GM21529 (cell line): ENCODE data around the gene SDHB.

Source experiments
- ATAC-seq: cut with Tn5 transposase; IDR thresholded peaks from one replicate; pipeline ENCODE4 v1.9.1; 2021; ENCODE audit not compliant: unreplicated experiment

Gene SDHB

DNA sequence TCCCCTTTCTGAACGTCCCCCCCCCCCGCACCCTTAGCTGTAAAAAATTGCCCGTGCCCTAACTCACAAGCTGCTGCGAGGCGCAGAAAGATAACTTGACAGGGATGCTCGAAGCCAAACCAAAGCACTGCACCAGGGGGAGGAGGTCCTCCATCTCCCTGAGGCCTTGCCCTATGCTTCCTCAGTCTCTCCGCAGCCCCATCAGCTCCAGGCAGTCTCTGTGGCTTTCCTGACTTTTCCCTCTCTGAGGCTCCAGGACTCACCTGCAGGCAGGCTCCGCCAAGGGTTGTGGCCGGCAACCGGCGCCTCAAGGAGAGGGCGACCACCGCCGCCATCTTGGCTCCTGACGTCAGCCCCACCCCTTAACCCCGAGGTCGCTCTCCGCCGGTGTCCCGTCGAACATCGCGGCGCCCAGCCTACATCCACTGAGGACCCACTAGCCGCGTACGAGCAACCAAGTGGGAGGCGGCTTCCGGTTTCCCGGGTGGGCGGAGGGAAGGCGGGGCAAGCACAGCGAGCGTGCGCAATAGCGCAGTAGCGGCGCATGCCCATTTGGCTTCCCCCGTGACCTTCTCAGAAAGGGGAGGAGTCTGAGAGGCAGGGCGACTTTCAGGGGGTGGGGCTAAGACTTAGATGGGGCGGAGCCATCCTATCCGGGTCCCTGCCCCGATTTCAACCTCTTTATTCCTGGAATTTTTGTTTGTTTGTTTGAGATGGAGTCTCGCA lies at the start of gene SDHB:
SDHB (minus strand) TSS at position 348 of the 726 bp plus-strand sequence; CDS start at position 335, 13 bp downstream.
- peak; percentile 96 for ATAC-seq

DNA sequence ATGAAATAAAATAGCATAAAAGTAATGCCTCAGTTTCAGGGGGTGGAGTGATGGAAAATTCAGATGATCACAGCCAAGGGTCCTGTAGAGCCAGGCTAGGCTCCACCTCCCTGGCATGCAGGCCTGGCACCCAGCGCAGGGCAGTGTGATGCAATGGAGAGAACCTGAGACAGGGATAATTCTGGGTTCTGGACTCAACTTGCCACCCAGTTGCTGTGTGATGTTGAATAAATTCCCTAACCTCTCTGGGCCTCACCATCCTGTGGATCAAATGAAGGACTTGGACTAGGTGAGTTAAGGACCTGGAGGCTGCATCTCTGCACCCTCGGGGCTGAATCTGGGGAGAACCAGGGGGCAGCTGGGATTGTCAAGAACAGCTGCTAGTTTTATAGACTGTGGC lies 48.4 kb upstream of the SDHB start:
- ATAC-seq: no peak

DNA sequence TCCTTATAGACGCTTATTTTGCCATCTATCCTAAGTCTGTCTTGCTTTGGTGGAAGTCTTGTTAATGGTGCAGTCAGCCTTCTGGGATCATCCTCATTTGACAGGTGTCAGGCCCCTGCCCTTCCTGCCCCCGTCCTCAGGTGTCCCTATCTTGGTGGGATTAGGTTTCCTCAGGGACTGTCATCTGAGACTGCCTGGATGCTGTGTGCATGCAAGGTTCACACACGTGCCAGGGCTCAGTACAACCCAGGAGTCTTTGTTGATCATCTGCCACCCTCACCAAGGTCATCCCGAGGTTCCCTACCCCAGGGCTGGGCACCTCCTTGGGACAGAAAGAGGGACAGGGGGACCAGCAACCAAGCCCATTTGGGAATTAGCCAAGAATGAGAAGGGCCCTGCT lies 47.4 kb upstream of the SDHB start:
- ATAC-seq: no peak

DNA sequence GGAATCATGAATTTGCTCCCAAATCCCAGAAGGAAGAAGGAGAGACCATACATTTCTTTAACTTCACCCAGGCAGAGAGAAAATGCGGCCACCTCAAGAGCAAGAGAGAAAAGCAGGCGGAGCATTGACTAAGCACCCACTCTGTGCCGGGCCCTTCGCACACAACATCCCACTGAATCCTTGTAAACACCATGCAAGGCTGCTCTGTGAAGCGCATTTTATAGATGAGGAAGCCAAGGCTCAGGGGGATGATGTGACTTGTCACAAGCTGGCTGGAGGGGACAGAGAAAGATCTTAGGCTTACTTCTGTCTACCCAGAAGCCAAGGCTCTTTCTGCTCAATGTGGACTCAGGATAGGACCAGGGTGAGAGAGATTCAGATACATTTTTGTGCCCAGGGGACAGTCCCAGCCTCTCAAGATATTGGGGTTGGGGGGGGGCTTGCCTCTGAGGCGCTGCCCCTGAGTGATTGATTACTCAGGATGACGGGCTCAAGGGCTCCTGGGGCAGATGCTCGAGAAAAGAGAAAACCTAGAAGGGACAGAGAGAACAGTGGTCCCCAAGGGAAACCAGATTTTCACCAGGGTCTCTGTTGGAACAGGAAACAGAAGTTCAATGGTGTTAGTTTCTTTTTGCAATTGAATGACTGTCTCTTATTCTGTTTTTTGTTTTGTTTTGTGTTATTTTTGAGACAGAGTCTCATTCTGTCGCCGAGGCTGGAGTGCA lies 45.9 kb upstream of the SDHB start:
- no peak for ATAC-seq

DNA sequence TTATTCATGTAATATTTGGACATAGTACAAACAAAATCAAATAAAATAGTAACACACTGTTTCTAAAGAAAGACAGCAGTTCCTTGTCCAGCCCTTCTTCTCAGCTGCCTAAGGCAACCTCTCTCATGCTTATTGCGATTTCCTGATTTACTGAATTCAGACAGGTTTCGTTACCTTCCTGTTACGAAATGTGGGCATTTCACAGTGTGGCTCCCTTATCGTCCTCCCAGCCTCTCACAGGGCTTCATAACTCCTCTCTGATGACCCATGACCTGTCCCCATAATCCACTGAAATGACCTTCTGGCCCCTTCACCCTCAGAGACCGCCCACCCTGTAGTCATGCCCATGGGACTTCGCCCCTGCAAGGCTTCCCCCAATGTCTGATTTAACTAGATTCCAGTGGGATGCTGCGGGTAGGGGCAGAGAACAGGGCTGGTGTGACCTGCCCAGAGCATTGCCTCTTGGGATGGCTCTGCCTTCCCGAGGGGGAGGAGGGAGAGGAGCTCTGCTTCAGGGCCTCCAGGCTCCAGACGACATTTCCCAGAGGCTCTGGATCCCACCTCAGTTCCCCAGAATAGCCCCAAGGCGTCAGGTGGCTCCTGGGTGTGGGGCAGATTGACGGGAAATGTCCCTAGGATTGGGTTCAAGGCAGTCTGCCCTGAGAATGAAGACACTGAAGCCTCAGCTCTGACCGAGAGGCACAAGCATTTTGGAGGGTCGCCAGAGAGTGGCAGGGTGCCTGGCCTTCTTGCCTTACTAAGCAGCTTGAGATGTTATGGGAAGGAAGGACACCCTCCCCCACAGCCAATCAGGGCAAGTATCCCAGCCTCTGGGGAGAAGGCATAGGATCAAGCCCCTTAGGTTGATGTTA lies 44.9 kb upstream of the SDHB start:
- ATAC-seq: no peak

DNA sequence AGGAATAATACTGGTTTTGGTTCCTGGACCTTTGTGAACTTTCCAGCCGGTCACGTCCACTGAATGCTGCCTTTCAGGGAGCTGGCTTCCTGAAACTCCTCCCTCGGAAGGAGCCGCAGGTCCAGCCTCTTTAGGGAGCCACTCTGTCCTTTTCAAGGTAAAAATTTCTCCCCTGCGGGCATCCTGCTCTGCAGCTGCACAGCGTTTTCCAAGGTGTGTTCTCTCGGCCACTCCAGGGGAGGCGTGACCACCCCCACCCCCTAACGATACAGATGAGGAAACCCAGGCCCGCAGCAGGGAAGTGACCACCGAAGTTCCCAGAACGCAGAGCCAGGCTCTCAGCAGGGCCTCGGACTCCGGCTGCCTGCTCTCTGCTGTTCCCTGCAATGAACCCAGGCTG lies 44.0 kb upstream of the SDHB start:
- ATAC-seq: no peak

DNA sequence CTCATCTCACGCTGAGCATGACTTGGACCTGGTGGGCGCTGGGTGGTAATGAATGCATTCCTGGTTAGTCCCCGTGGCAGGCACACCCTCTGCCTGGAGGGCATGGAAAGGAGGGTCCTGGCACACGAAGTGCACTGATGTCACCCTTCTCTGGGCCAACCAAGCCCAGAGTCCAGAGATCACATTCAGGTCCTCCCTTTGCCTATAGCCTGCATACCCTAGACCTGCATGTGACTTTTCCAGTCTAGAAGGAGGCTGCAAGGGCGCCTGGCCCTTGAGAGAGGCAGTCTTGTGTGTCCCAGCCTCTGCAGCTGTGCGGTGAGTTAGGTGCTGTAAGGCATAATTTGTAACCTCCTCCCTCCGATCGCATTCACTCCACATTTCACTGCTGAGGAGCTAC lies 43.3 kb upstream of the SDHB start:
- ATAC-seq: no peak

DNA sequence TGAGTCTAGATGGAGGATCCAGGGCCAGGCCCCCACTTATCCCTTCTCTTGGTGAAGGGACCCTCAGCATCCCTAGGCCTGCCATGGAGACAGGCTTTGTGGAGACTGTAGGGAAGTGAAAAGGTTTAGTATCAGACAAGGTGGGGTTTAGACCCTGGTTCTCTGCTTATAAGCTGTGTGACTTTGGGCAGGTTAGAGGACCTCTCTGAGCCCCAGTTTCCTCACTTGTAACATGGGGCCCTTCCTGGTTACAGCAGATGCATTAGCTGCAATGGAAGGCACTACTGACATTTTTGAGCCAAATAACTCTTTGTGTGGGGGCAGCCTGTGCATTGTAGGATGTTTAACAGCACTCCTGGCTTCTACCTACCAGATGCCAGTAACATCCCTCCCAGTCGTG lies 42.8 kb upstream of the SDHB start:
- ATAC-seq: no peak

DNA sequence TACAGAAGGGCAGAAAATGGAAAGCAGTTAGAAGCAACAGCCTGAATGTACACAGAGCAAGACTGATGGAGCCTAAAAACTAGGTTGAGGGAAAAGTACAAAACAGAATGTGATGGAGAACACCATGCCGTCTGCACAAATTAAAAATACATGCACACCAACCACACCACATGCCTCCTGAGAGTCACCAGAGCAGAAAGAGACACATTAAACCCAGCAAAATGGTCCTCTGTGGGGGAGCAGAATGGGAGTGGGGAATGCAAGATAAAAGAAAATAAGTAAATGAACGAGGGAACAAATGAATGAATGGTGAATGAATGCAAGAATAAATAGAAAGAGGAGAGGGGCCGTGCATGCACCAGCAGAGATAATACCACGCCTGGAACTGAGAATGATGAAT lies 41.3 kb upstream of the SDHB start:
- no peak for ATAC-seq

DNA sequence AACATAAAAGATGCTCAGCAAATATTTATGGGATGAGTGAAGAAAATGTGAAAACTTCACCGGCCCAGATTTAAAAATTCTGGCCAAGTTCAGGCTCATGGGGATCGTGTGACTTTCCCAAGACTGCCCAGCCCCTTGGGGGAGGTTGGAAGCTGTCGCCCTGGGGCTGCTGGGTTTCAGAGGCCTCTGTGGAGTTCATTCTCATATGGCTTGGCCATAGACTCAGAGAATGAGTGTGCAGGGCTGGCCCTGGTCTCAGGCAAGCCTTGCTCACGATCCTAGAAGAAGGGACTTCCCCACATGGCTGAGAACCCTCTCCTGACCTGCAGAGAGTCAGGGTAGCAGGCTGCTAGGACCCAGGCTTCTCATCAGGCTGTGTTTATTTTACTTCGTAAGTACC lies 40.8 kb upstream of the SDHB start:
- peak; percentile 87 for ATAC-seq

DNA sequence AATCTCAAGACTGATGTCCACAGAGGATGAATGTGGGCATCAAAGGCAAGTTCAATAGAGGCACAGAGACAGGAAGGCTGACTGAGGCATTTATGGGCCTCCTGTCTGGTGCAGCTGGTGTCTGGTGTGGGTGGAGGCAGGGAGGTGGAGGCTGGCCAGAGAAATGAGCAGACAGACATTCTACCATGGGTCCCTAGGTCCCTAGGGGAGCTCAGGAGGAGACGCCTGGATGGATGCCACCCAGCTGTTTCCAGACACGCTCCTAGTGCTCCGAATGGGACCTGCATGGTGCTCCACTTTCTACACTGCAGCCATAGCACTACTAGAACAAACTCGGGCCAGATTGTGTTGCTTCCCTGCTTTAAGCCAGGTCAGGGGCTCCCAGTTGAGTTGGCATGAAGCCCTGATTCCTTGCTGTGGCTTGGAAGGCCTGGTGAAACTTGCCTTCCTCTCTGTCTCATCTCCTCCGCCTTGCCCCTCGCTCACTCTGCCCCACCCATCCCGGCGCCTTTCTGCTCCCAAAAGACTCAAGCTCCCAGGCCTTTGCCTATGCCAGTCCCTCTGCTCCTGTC lies 40.1 kb upstream of the SDHB start:
- no peak for ATAC-seq

DNA sequence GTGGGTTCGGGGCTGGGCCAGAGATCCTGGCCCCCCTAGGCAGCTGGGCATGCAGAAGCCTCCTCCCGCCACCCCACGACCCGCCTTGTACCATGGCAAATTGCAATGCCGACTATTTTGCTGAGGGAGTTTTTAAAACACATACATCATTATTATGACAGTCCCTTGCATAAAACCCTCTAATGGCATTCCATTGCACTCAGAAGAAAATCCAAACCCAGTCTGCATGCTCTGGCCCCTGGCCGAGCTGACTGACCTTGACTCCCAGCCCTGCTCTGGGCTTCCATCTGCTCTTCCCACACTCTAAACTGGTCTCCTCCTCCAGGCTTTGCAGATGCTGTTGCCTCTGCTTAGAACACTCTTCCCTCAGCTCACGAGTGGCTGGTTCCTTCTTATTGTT lies 37.4 kb upstream of the SDHB start:
- no peak for ATAC-seq

DNA sequence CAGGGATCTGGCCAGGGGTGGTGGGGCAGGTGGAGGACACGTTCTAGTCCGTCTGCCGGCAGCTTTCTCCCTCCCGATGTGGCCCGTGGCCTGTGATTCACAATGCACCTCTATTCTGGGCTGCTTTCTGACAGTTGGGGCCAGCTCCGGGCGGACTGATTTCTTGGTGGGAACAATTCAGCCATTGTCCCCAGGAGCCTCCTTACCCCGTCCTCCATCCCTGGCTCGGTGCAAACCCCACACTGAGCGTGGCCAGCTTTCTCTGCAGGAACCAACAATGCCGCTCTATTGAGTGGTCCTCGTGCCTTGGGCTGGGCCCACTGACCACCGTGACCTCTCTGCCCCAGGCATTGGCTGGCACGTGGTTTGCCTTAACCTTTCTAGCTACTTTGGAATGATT lies 35.7 kb upstream of the SDHB start:
- ATAC-seq: no peak

DNA sequence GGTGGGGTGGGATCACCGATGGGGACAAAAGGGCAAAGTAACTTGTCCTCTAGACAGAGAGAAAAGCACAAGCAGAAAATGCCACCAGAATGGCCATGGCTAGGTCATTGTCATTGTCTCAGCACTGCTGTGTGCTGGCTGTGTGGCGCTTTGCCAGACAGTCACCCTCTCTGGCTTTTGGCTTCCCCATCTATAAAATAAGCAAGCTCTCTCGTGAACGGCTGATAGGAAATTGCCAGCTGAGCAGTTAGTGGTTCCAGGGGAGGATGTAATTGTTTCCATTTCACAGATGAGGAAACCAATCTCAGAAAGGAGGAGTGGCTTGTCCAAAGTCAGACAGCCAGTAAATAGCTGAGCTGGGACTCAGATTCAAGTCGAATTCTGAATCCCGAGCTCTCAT lies 32.9 kb upstream of the SDHB start:
- ATAC-seq: no peak

DNA sequence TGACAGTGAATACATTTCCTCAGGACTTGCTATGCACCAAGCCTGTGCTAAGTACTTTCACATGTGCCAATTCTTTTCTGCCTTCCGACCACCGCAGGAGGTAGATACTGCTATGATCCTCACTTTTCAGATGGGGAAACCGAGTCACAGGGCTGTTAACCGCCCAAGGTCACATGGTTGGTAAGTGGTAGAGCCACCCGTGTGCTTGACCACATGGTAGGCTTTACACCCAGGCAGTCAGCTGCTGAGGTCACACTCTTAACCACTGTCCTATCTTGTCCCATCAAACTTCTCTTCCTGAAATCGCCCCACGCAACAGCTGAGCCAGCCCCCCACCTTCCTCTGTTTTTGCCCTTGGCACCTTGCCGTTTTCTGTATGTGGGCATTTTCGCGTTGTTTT lies 31.0 kb upstream of the SDHB start:
- ATAC-seq: no peak

DNA sequence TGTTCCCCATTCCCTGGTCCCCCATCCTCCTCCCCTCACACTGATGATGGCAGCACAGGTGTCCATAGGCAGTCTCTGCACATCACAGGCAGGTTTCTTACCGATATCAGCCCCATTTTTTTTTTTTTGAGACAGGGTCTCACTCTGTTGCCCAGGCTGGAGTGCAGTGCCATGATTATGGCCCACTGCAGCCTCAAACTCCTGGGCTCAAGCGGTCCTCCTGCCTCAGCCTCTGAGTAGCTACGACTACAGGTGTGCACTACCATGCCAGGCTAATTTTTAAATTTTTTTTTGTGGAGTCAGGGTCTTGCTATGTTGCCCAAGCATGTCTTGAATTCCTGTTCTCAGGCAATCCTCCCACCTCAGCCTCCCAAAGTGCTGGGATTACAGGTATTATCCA lies 28.9 kb upstream of the SDHB start:
- ATAC-seq: no peak

DNA sequence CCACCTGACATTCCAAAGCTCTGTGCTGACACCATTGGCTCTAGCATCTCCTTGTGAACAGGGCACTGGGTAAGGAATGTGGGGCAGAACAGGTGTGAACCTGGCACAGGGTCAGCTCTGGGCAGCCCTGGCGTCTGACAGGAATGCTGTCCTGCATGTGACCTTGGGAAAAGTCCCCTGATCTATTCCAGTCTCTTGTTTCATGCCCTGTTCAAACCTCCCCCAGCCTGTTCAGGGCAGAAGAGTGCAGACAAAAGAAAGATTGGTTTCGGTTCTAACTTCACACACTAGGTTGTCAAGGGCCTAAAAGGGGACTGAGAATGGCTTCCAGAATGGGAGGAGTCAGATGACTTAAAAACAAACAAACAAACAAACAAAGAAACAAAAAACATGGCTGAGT lies 27.6 kb upstream of the SDHB start:
- no peak for ATAC-seq

DNA sequence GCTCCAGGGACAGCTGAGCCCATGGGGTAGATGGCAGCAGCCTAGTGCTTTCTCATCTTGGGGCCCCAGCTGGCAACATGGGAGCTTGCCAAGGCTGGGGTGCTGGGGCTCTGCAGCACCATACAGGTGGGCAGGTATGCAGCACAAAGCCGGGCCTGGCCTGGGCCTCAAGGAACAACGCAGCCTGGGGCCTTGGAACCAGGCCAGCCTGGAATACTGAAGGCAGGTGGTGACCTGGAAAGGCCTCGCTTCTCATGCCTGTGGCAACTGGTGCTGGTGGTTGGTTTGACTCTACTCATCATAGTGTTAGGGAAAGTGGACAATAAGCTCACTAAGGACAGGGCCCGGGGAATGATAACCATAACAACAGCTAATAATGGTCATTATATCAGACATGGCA lies 27.0 kb upstream of the SDHB start:
- no peak for ATAC-seq

DNA sequence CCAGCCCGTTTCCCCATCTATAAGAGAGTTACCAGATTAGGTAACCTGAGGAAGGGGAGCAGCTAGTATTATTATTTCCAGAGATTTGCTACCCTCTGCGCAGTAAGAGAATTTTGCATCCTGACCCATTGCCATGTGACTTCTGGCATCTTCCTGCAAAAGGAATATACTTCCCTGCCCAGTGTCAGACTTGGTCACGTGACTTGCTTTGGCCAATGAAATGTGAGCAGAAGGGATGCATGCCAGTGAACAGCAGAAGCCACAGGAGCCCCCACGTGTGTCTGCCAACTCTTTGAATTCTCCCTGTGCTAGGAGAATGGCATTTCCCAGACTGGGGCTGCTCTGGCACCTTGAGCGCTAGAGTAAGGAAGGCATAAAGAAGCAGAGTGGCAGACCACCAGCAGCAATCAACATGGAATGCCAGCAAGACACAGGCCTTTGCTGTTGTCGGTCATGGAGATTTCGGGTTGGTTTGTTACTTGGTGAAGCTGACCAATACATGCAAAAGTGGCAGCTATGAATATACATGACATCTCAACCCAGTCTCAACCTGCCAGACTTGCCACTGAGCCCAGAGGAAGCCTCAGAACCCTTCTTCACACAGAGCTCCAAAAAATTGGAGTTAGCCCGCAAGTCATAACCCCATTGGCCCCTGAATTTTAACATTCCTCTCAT lies 26.4 kb upstream of the SDHB start:
- ATAC-seq: no peak

DNA sequence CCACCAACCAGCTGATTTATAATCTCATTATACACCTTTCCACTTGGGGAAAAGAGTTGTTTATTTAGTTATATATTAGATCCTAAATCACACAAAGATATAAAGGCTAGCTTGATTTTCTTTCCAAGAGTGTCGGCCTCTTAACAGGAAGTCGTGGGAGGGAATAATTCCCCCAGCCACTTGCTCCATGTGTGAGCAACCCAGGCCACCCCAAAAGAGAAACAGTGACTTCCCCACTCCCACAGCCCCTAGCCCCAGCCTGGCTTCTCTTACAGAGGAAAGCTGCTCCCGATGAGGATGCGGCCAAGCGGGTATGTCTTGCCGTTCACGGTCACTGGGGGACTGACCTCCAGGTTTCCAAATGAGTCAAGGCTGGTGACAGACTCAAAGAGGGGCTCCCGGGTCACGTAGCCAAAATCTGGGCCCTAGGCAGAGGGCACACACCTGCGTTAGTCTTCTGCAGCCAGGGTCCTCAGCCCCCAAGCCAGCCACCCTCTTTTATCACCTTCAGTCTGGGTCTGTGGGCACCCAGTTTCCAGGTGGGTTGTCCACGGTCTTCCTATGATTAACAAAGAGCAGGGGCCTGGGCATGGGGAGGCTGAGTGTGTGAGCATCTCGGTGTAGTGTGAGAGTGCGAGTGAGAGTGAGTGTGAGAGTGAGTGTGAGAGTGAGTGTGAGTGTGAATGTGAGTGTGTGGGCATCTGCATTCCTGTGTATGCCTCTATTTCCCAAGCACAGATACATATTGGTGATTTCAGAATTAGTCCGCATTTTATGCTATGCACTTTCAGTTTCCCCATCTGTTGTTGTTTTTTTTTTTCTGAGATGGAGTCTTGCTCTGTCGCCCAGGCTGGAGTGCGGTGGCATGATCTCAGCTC lies 25.4 kb upstream of the SDHB start:
- ATAC-seq: no peak
